ENCODE results near the gene LCN15. TPM values are rescaled to one million over a fixed set of nuclear protein-coding genes. Genes with fewer than 3 reads are reported as not detected.

Gene LCN15
- polyA plus RNA-seq, 1 donor (not counting 4 experiments of a cell fraction or from before 2014, with no cell fraction given) = not detected

DNA sequence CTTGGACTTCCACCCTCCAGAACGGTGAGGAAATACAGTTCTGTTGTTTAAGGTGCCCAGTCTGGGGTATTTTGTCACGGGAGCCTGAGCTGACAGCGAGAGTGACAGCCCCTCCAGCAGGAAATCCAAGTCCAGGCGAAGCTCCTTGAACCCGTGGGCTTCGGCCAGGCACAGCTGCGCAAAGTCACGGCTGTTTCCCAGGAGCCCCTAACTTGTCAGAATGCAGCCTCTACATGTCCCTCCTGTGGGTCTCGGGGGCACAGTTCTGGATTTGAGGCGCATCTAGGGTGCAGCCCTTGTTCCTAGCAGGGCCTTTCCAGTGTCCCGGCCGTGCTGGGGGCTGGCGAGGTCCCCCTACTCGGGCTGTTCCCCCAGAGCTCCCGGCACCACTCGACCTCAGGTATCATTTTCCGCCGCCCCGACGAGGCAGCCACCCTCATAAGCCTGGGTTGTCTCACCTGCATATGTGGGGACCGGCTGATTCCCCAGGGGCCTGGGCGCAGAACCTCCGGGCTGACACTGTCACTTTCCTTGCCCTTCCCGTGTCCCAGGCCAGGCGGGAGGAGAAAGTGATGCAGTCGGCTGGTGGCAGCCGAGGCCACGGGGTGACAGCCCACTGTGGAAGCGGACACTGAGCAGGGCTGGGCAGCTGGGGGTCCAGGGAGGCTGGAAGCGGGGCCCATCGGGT is 10.8 kb downstream of the LCN15 start:
- DNase-seq (ENCODE audit: low read depth, low spot score) (no peak), FAIRE-seq (no peak)
- Histone ChIP-seq H3K27ac (ENCODE audit: control insufficient read depth, insufficient read depth, low read length) (no peak overlapping the region), H3K27me3 (ENCODE audit: control insufficient read depth, extremely low read depth, insufficient read depth, low read length) (peaks cover 6% of the 10 kb centered on the region), H3K4me2 (ENCODE audit: control insufficient read depth, extremely low read depth, insufficient read depth, low read depth, low read length) (no peak overlapping the region), H2AFZ (ENCODE audit: control insufficient read depth, low read length) (no peak overlapping the region), H3K4me1 (ENCODE audit: control insufficient read depth, extremely low read depth, insufficient read depth, low read length) (no peaks in the 10 kb centered on the region), H3K79me2 (ENCODE audit: control insufficient read depth, insufficient read depth, low read length) (no peaks in the 10 kb centered on the region), H4K20me1 (ENCODE audit: control insufficient read depth, extremely low read depth, insufficient read depth, low read length) (no peaks in the 10 kb centered on the region), H3K9me3 (ENCODE audit: control insufficient read depth, low read depth, low read length) (peaks cover 7% of the 10 kb centered on the region), H3K9ac (ENCODE audit: control insufficient read depth, extremely low read depth, insufficient read depth, low read length) (no peak overlapping the region), H3K4me3 (ENCODE audit: control insufficient read depth in 2 of 3, extremely low read depth in 1 of 3, insufficient read depth in 2 of 3, low read depth in 1 of 3, low read length in 3 of 3) (no peak overlapping the region), H3K9me1 (ENCODE audit: control insufficient read depth, extremely low read depth, insufficient read depth, low read length) (no peaks in the 10 kb centered on the region), H3K36me3 (ENCODE audit: control insufficient read depth in 2 of 2, extremely low read depth in 1 of 2, insufficient read depth in 2 of 2, low read length in 2 of 2) (no peaks in the 10 kb centered on the region)
- dilution Hi-C loops (cut with MboI; ENCODE audit: extremely low pct_ligation_motif_present, low sequenced_read_pairs) = no loop called here
- no peak for TF ChIP-seq EZH2 (IDR thresholded peaks at IDR 0.05; ENCODE audit: low read length)
- TF ChIP-seq, protein P1, sequence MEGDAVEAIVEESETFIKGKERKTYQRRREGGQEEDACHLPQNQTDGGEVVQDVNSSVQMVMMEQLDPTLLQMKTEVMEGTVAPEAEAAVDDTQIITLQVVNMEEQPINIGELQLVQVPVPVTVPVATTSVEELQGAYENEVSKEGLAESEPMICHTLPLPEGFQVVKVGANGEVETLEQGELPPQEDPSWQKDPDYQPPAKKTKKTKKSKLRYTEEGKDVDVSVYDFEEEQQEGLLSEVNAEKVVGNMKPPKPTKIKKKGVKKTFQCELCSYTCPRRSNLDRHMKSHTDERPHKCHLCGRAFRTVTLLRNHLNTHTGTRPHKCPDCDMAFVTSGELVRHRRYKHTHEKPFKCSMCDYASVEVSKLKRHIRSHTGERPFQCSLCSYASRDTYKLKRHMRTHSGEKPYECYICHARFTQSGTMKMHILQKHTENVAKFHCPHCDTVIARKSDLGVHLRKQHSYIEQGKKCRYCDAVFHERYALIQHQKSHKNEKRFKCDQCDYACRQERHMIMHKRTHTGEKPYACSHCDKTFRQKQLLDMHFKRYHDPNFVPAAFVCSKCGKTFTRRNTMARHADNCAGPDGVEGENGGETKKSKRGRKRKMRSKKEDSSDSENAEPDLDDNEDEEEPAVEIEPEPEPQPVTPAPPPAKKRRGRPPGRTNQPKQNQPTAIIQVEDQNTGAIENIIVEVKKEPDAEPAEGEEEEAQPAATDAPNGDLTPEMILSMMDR (optimal IDR thresholded peaks at IDR 0.05 in 1 of 3, IDR thresholded peaks at IDR 0.05 in 1 of 3, conservative IDR thresholded peaks at IDR 0.05 in 1 of 3; ENCODE audit: extremely low read depth in 1 of 3, insufficient read depth in 2 of 3, low read length in 3 of 3) = no peak

DNA sequence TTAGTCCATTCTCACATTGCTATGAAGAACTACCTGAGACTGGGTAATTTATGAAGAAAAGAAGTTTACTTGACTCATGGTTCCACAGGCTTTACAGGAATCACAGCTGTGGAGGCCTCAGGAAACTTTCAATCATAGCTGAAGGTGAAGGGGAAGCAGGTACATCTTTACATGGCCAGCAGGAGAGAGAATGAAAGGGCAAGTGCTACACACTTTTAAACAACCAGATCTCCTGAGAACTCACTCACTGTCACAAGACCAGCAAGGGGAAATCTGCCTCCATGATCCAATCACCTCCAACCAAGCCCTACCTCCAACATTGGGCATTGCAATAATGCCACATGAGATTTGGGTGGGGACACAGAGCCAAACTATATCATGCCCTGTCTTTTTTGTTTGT is 12.5 kb downstream of the LCN15 start:
- peaks cover 7% of the 10 kb centered on the region for H3K9me3 ChIP-seq (ENCODE audit: control insufficient read depth, low read depth, low read length)
- no peak overlapping the region for H3K4me2 ChIP-seq (ENCODE audit: control insufficient read depth, extremely low read depth, insufficient read depth, low read depth, low read length)
- no peaks in the 10 kb centered on the region for H3K79me2 ChIP-seq (ENCODE audit: control insufficient read depth, insufficient read depth, low read length)
- no peaks in the 10 kb centered on the region for H3K9me1 ChIP-seq (ENCODE audit: control insufficient read depth, extremely low read depth, insufficient read depth, low read length)
- dilution Hi-C loops (cut with MboI; ENCODE audit: extremely low pct_ligation_motif_present, low sequenced_read_pairs) = no loop called here
- FAIRE-seq (no peak), DNase-seq (ENCODE audit: low read depth, low spot score) (no peak)
- H3K27ac ChIP-seq (ENCODE audit: control insufficient read depth, insufficient read depth, low read length) = no peak overlapping the region
- H3K4me3 ChIP-seq (ENCODE audit: control insufficient read depth in 2 of 3, extremely low read depth in 1 of 3, insufficient read depth in 2 of 3, low read depth in 1 of 3, low read length in 3 of 3) = no peak overlapping the region
- no peaks in the 10 kb centered on the region for H4K20me1 ChIP-seq (ENCODE audit: control insufficient read depth, extremely low read depth, insufficient read depth, low read length)
- H3K27me3 ChIP-seq (ENCODE audit: control insufficient read depth, extremely low read depth, insufficient read depth, low read length) = peaks cover 5% of the 10 kb centered on the region
- TF ChIP-seq, protein P1 (optimal IDR thresholded peaks at IDR 0.05 in 1 of 3, IDR thresholded peaks at IDR 0.05 in 1 of 3, conservative IDR thresholded peaks at IDR 0.05 in 1 of 3; ENCODE audit: extremely low read depth in 1 of 3, insufficient read depth in 2 of 3, low read length in 3 of 3) = no peak
- no peak for TF ChIP-seq EZH2 (IDR thresholded peaks at IDR 0.05; ENCODE audit: low read length)
- H3K9ac ChIP-seq (ENCODE audit: control insufficient read depth, extremely low read depth, insufficient read depth, low read length) = no peak overlapping the region
- H2AFZ ChIP-seq (ENCODE audit: control insufficient read depth, low read length) = no peak overlapping the region
- H3K4me1 ChIP-seq (ENCODE audit: control insufficient read depth, extremely low read depth, insufficient read depth, low read length) = no peaks in the 10 kb centered on the region
- no peaks in the 10 kb centered on the region for H3K36me3 ChIP-seq (ENCODE audit: control insufficient read depth in 2 of 2, extremely low read depth in 1 of 2, insufficient read depth in 2 of 2, low read length in 2 of 2)

All from keratinocyte (primary cell).